Effector CD8-positive, alpha-beta T cell (primary cell): ENCODE results near the gene CCL28.
"Not testable (repeated sequence)": the region's sequence is repeated elsewhere in the genome, so short reads cannot be mapped to it uniquely, and the experiment has no call there.

Experiments used
- DNase-seq: peaks from one replicate; lab custom pipeline; 2025; lab: John Stamatoyannopoulos, UW
- total RNA-seq, 4 experiments: gene quantifications; one replicate each; lab custom pipeline; 2026; lab: John Stamatoyannopoulos, UW

The CCL28 gene
- 8.3 to 13.4 (median 11.0) reads per million in 4 experiments for total RNA-seq

- no peak for DNase-seq
Measured at GRCh38 chr5:43412156-43412555, at the start of gene CCL28. CCL28 (minus strand) TSS chr5:43412391; CDS start chr5:43412316, 75 bp downstream.

GRCh38 chr5:43461066-43461465 lies 48.9 kb upstream of the CCL28 start:
- no peak for DNase-seq

- DNase-seq: no peak
Measured at GRCh38 chr5:43456556-43456955, 44.4 kb upstream of the CCL28 start.

- DNase-seq: not testable (repeated sequence)
Measured at GRCh38 chr5:43441575-43441974, 29.4 kb upstream of the CCL28 start.

GRCh38 chr5:43437062-43437660 lies 25.0 kb upstream of the CCL28 start:
- no peak for DNase-seq

GRCh38 chr5:43433382-43433781 lies 21.2 kb upstream of the CCL28 start:
- no peak for DNase-seq

- no peak for DNase-seq
Measured at GRCh38 chr5:43432486-43433375, 20.5 kb upstream of the CCL28 start.

GRCh38 chr5:43429706-43430105 lies 17.5 kb upstream of the CCL28 start:
- DNase-seq: no peak

- DNase-seq: no peak
Measured at GRCh38 chr5:43429016-43429415, 16.8 kb upstream of the CCL28 start.

- DNase-seq: no peak
Measured at GRCh38 chr5:43427306-43427705, 15.1 kb upstream of the CCL28 start.

- DNase-seq: no peak
Measured at GRCh38 chr5:43425983-43426382, 13.8 kb upstream of the CCL28 start.

GRCh38 chr5:43423086-43423485 lies 10.9 kb upstream of the CCL28 start:
- DNase-seq: not testable (repeated sequence)

GRCh38 chr5:43422143-43422542 lies 10.0 kb upstream of the CCL28 start:
- DNase-seq: no peak

- DNase-seq: no peak
Measured at GRCh38 chr5:43421450-43422133, 9.4 kb upstream of the CCL28 start.

GRCh38 chr5:43420241-43420640 lies 8.1 kb upstream of the CCL28 start:
- no peak for DNase-seq

GRCh38 chr5:43418561-43418960 lies 6.4 kb upstream of the CCL28 start:
- no peak for DNase-seq

- DNase-seq: no peak
Measured at GRCh38 chr5:43416803-43417394, 4.7 kb upstream of the CCL28 start.

- no peak for DNase-seq
Measured at GRCh38 chr5:43415935-43416802, 4.0 kb upstream of the CCL28 start.

GRCh38 chr5:43413966-43414365 lies 1.8 kb upstream of the CCL28 start:
- DNase-seq: no peak

GRCh38 chr5:43412644-43413043 lies 453 bp upstream of the CCL28 start:
- no peak for DNase-seq

- DNase-seq: no peak
Measured at GRCh38 chr5:43411495-43411894, 696 bp downstream of the CCL28 start.
